Muscle of back (tissue), 13 donors: ENCODE measurements around the gene SPPL2A. TPM values are rescaled to one million over a fixed set of nuclear protein-coding genes. Genes with fewer than 3 reads are reported as not detected.
"Not testable (repeated sequence)": the region's sequence is repeated elsewhere in the genome, so short reads cannot be mapped to it uniquely, and the experiment has no call there.

Experiments
- DNase-seq, 3 donors: peaks; one replicate each; pipeline versions ENCODE4 v3.0.0 to v3.0.0-alpha.2; 2013
- long read RNA-seq, 9 donors: transcript quantifications; one replicate each; lab custom pipeline, GENCODE V29; 2026
- polyA plus RNA-seq, 10 donors: library from polyadenylated mRNA; unstranded; fragments of 120-200 nt; gene quantifications; one replicate each; pipeline ENCODE4 v1.2.1, GENCODE V29; 2013; ENCODE audit not compliant: insufficient read length in 10 of 10

The SPPL2A gene
- 10 to 100 TPM; 39.6 to 61.8 (median 51.6) TPM for polyA plus RNA-seq
- long read RNA-seq, donor 1, full-length matches to known transcripts = 3 of 10 reads
- long read RNA-seq, donor 1, partial matches to known transcripts = 7 of 10 reads
- long read RNA-seq, donor 1, other reads (novel, unspliced or antisense) = 0 of 10 reads
- long read RNA-seq, donor 2 = 0 reads
- long read RNA-seq, donor 3 = 0 reads
- long read RNA-seq, donor 4, full-length matches to known transcripts = 4 of 15 reads
- long read RNA-seq, donor 4, partial matches to known transcripts = 11 of 15 reads
- long read RNA-seq, donor 4, other reads (novel, unspliced or antisense) = 0 of 15 reads
- long read RNA-seq, donor 5 = 0 reads
- long read RNA-seq, donor 6, full-length matches to known transcripts = 8 of 8 reads
- long read RNA-seq, donor 6, partial matches to known transcripts = 0 of 8 reads
- long read RNA-seq, donor 6, other reads (novel, unspliced or antisense) = 0 of 8 reads
- long read RNA-seq, donor 7, full-length matches to known transcripts = 3 of 3 reads
- long read RNA-seq, donor 7, partial matches to known transcripts = 0 of 3 reads
- long read RNA-seq, donor 7, other reads (novel, unspliced or antisense) = 0 of 3 reads
- long read RNA-seq, donor 8, full-length matches to known transcripts = 2 of 2 reads
- long read RNA-seq, donor 8, partial matches to known transcripts = 0 of 2 reads
- long read RNA-seq, donor 8, other reads (novel, unspliced or antisense) = 0 of 2 reads
- long read RNA-seq, donor 9, full-length matches to known transcripts = 1 of 1 reads
- long read RNA-seq, donor 9, partial matches to known transcripts = 0 of 1 reads
- long read RNA-seq, donor 9, other reads (novel, unspliced or antisense) = 0 of 1 reads

GRCh38 chr15:50765195-50765967, at the start of gene SPPL2A:
Gene SPPL2A, minus strand, starts transcription at chr15:50765706. Its CDS starts 173 bp downstream, at chr15:50765533.
- DNase-seq = peak; percentile 86 to 97 (median 90)

GRCh38 chr15:50814634-50815033, 49.1 kb upstream of the SPPL2A start:
- no peak for DNase-seq

DNA sequence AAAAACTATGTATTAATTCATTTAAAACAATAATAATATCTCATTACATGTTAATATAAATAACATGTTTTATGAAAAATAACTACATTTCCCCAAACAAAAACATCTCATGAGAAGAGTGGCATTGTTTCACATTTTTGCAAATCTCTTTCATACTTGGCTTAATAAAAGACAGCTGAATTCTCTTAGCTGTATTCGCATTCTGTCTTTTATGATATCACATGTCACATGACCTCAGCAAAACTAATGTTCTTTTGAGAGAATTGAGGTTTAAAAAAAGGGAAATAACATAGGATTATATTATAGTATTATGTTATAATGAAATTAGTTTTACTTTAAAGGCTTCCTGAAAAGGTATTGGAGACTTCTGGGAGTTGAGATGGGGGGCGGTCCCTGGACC, 48.4 kb upstream of the SPPL2A start:
- peak in 1 of 3 donors; percentile 7 for DNase-seq

GRCh38 chr15:50813089-50813488, 47.6 kb upstream of the SPPL2A start:
- DNase-seq = no peak

- DNase-seq = not testable (repeated sequence)
Measured at GRCh38 chr15:50812181-50812506, 46.6 kb upstream of the SPPL2A start.

GRCh38 chr15:50811461-50812180, 46.1 kb upstream of the SPPL2A start:
- DNase-seq = not testable (repeated sequence)

DNA sequence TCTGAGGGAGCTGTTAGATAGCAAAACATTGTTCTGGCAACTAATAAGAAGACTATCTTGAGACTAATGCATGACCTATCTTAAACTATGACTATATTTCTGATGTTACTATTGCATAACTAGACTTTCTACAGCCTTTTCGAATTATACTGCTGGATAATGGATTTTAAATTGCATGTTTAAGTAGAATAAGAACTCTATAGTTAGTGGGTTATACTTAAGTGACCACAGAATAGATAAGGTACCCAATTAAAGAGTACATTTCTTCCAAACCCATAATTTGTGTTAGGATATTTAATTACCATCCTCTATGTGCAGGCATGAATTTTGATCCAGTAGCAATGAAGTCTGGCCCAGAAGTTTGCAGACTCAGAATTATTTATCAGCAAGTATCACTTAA, 44.6 kb upstream of the SPPL2A start:
- DNase-seq = no peak

GRCh38 chr15:50808728-50809127, 43.2 kb upstream of the SPPL2A start:
- DNase-seq = no peak

DNA sequence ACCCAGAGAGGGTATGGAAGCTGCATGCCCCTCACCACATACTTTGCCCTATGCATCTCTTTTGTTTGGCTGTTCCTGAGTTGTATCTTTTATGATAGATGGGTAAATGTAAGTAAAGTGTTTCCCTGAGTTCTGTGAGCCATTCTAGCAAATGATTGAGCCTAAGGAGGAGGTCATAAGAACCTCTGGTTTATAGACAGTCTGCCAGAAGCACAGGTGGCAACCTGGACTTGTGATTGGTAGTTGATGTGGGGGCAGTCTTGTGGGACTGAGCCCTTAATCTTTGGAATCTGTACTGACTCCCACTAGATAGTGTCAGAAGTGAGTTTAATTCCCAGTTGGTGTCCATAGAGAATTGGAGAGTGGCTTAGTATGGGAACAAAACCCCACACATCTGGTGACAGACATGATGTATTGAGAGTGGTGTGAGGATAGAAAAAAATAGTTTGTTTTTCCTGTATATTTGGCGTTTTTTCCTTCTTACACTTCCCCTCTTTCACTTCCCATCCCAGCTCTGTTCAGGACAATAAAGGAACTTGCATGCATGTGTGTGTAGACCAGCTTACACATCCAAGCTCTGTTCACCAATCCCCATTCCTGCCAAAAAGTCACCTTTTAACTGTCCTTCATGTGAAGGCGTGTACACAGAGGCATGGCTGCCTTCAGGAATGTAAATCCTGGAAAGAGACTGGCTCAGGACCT, 38.1 kb upstream of the SPPL2A start:
- DNase-seq = no peak

DNA sequence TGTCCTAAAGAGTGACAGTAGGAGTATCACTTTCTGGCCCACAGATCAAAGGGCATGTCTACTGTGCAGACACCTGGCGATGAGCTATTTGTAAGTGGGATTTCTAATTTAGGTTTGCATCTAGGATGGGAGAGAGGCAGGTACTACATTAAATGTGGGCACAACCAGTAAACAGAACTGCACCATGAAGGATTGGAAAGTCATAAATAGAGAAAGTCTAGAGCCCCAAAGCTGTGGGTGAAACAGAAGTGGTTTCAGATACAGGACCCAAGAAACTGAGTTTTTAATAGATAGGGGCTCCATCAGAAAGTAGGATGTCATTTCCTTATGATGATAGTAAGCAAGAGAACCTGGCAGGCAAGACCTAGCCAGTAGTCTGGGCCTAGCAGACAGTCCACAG, 35.2 kb upstream of the SPPL2A start:
- DNase-seq = no peak

DNA sequence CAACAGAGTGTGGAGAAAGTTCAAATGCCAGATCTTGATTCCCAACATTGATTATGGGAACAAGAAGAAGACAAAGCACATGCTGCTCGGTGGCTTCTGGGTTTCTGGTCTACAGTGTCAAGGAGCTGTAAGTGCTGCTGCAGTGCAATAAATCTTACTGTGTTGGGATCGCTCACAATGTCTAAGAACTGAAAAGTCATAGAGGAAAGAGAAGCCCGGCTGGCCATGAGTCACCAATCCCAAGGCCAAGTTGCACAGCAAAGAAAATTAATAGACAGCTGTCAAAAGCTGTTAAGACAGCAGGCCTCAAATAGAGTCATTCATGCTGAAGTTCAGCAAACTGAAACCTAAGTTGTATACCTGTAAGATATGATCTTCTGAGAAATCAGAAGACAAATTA, 33.2 kb upstream of the SPPL2A start:
- no peak for DNase-seq

DNA sequence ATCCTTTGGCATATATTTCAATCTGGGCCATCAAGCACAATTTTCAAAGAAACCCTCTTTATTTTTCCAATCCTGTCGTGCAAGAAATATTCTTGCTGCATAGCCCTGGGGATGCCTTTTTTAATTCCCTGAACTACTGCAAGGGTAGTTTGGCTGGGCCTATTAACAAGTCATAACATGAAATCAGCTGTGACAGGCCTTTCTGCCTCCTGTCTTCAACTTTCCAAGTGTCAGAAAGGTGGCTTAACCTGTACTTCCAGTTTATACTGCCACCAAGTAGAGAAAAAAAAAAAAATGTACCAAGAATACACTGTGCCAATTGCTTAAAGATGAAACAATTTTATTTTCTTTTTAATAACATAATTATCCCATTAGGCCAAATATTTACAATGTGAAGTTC, 32.4 kb upstream of the SPPL2A start:
- DNase-seq = no peak

DNA sequence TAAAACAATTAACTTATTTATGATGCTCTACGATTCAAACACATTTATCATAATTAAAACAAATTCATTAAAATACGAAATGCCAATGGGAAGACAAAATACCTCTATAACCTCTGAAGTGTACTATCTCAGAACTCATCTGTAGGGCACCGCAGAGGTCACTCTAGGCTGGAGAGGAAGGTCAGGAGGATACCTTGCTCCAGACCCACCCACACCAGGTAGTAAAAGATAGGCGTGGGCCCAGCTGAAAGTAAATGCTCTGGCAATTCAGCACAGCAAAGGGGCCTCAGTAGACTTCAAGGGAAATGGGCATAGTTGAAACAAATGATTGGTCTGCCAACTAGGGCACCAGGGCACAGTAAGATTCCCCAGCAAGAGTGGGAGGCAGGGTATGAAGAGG, 26.0 kb upstream of the SPPL2A start:
- DNase-seq = no peak

DNA sequence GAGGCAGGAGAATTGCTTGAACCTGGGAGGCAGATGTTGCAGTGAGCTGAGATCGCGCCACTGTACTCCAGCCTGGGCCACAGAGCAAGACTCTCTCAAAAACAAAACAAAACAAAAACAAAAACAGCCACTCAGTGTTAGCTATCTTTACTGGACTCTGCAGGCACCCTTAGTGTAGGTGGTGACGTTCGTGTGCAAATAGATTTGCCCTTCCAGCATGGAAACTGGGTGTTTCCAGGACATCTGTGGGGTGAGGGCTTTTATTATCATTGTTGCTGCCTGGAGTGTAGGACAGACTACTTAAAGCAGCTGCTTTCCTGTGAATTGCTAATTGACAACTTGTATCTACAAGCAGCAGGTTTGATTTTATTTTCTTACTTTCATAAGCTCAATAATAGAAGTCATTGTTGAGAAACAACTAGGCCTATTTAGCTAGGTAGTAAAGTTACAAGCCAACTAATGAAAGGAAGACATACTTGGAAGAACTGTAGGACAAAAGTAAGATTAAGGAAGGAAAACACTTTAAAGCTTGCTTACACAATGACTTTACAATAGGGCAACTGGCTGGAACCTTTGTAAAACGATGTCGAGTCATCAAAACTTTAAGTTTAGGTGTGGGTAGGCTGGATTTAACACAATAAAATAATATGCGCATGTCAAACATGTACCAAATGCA, 25.4 kb upstream of the SPPL2A start:
- no peak for DNase-seq

GRCh38 chr15:50786871-50787270, 21.4 kb upstream of the SPPL2A start:
- no peak for DNase-seq

DNA sequence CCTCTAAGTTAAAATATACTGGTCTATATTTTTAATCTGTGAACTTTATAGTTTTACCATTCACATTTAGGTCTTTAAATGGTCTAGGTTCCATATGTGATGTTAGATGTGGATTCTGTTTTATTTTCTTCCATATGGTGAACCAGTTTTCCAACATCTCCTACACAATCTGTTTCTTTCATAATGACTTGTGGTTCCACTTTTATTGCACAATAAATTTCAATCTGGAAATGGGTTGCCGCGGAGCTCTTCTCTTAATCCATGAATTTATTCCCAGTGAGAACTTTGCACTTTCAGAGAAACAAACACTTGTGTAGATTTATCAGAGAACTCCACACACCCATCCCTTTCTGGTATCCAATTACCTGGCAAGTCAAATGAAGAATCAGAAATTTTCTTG, 20.9 kb upstream of the SPPL2A start:
- no peak for DNase-seq

DNA sequence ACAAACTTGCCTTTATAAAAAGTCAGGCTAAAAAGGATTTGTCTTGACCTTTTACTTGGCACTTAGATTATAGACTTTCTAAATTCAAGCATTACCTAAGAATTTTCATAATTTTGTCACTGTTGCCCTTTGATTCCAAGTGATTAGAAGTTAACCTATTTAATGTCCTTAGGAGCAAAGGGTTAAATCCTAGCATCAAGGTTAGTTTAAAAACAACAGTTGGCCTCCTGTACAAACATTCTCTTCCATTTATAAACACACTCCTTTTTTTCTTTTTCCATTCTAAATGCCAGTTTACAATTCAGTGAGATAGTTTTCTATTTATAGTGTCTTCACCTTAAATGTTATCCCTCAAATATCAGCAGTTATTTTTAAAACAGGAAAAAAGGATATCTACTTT, 18.4 kb upstream of the SPPL2A start:
- no peak for DNase-seq

DNA sequence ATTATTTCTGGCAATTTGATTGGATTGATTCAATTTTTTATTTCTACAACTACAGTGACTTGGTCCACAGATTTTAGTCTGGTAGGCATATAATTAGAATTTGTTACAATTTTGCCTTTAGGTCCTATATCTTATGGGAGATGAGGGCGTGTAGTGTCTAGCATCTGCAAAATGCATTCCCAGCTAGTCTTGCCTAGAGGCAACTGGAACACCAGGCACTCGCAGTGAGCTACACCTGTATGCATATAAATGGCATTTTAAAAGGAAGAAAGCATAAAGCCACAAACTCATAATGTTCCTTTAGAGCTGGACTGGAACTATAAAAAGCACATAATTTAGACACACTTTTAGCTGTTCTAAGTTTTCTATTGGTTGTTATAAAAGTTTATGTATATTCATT, 17.9 kb upstream of the SPPL2A start:
- no peak for DNase-seq

DNA sequence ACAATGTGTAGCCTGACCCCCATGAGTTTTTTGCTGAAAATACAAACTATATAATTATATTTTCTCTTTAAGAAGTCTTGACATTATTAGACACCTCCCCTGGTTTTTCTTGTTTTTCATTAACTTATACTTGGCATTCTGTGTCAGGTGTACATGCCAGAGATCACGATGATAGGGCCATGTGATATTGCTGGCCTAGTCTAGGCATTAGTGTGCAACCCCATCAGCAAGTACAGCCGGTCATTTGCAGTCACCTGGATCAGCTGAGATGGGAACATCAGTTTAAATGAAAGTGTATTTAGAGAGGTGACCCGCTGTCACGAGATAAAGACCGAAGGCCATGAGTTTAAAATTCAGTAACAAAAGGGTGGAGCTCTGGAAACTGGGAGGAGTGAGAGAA, 12.6 kb upstream of the SPPL2A start:
- DNase-seq = no peak

DNA sequence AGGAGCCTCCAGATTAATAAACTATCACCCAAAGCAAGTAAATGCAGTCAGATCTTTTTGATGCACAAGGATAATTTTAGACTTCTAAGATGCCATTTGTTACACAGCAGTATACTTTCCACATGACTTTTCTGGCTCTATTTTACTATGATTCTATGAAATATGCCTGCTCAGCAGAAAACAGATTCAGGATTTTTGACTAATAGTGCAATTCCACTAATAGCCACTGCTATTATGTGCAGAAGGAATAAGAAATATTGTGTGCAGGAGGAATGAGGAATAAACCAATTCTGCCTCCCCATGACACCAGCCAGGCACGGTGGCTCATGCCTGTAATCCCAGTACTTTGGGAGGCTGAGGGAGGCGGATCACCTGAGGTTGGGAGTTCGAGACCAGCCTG, 11.5 kb upstream of the SPPL2A start:
- DNase-seq = no peak
